ENCODE data around the gene ZNF211.
A peak's percentile ranks its signal among the peaks of the same experiment; 100 is the strongest.

The ZNF211 gene

DNA sequence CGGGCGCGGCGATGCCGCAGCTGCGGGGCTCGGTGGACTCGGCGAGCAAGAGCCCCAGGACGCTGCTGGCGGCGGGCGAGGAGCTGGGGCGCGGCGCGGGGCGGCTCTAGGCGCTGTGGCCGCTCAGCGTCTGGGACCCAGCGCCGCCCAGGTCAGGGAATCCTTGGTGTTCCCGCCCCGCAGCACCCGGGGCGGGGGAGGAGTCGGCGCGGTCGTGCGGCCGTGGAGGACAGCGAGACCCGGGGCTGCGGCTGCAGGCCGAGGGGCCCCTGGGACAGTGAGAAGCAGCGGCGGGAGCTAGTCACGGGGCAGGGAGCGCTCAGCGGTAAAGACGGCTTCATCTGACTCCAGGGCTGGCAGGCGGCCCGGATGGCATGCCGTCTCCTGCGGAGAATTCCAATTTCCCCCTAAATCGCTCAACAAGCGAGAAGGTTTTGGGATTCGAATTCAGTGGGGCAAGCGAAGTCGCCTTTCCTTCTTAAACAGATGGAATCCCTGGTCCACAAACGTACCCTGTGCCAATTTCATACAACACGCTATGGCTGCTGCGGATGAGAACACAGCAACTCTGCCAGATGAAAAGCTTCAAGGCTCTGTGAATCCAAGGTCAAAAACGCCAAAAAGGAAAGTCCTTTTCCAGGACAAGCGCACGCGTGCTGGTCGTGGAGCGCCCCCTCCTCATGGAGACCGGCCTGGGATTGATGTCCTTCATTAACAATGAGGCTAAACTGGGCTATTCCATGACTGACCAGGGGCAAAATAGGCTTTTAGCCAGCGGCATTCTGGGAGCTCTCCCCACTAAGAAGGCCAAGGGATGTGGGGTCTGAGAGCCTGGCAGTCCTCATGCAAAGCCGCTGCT lies 31.5 kb downstream of the ZNF211 start:
- H3K9ac ChIP-seq (ENCODE audit: low read length), result peak overlapping the region; percentile 75
- peak; percentile 76 for DNase-seq (ENCODE audit: low read depth)
- peaks cover 12% of the 10 kb centered on the region for H3K27me3 ChIP-seq (replicated peaks; ENCODE audit: control insufficient read depth, insufficient read depth, low read length)

DNA sequence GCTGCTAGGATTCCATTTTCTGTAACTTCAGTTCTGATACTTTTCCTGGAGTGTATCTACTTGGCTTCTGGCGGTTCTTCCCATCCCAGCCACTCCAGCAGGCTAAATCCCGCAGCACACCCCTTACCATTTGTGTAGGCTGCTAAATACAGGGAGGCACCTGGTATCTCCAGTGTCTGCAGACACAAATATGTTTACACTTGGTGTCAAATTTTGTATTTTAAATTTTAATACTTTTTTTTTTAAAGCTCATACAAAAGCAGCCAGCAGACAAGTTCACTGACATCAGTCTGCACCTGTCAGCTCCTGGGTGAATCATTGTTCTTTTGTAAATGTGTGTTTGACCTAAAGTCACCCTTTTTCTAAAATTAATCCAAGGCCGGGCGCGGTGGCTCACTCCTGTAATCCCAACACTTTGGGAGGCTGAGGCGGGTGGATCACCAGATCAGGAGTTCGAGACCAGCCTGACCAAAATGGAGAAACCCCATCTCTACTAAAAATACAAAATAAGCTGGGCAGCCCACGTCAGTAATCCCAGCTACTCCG lies 32.4 kb downstream of the ZNF211 start:
- H3K36me3 ChIP-seq (ENCODE audit: control insufficient read depth, insufficient read depth, low read length, severe bottlenecking), result no peaks in the 10 kb centered on the region
- no peak overlapping the region for H3K9ac ChIP-seq (ENCODE audit: low read length)
- no peaks in the 10 kb centered on the region for H3K9me3 ChIP-seq (ENCODE audit: control insufficient read depth, low read length)
- peaks cover 6% of the 10 kb centered on the region for H3K27me3 ChIP-seq (replicated peaks; ENCODE audit: control insufficient read depth, insufficient read depth, low read length)
- no peak for DNase-seq (ENCODE audit: low read depth)
- H3K4me1 ChIP-seq (ENCODE audit: control insufficient read depth, insufficient read depth, low read length), result peaks cover 9% of the 10 kb centered on the region
- H3K4me3 ChIP-seq (ENCODE audit: low read length), result no peak overlapping the region

More for the DNA sequence above, 31.5 kb downstream of the ZNF211 start:
- Histone ChIP-seq H3K4me1 (ENCODE audit: control insufficient read depth, insufficient read depth, low read length) (peaks cover 9% of the 10 kb centered on the region), H3K36me3 (ENCODE audit: control insufficient read depth, insufficient read depth, low read length, severe bottlenecking) (no peaks in the 10 kb centered on the region), H3K9me3 (ENCODE audit: control insufficient read depth, low read length) (no peaks in the 10 kb centered on the region), H3K4me3 (ENCODE audit: low read length) (peak overlapping the region; percentile 83)

DNA sequence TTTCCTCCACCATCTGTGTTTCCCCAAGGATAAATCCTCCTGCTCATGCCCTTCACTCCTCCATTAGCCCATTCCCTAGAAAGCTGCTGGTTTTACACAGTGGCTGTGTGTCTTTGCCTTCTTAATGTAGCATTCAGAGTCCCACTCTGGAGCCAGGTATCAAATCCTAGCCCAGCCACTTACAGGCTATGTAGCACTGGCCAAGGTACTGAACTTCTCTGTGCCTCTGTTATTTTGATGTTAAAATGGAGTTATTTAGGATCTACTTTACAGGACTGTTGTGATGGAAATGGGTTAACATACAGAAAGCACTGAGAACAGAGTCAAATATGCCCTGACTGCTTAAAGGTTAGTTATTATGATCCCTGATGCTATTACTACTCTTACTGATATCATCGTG lies 34.3 kb downstream of the ZNF211 start:
- Histone ChIP-seq H3K9ac (ENCODE audit: low read length) (no peak overlapping the region), H3K4me3 (ENCODE audit: low read length) (no peak overlapping the region), H3K4me1 (ENCODE audit: control insufficient read depth, insufficient read depth, low read length) (peaks cover 20% of the 10 kb centered on the region), H3K27me3 (replicated peaks; ENCODE audit: control insufficient read depth, insufficient read depth, low read length) (peaks cover 6% of the 10 kb centered on the region), H3K9me3 (ENCODE audit: control insufficient read depth, low read length) (no peaks in the 10 kb centered on the region), H3K36me3 (ENCODE audit: control insufficient read depth, insufficient read depth, low read length, severe bottlenecking) (no peaks in the 10 kb centered on the region)
- DNase-seq (ENCODE audit: low read depth), result no peak

DNA sequence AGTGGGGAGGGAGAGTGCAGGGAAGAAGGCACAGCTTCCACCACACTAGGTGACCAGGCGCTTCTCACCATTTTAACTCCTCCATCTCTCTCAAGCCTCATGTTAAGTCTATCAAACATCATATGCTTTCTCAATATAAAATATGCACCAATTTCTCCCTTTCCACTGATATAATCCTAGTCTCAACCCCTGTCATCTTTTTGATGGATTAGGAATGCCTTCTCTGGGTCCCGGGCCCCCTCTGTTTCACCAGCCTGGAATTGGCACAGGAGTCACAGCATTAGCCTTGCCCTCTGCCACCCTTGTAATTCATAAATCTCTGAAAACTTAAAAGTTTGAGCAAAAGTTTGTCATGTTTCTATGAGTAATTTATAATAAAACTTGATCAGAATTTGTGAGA lies 35.7 kb downstream of the ZNF211 start, which contains the start of gene ZSCAN4:
TSS of gene ZSCAN4 (plus strand) at position 301 of the 400 bp plus-strand sequence. CDS start 7,211 bp downstream, outside the sequence.
- H3K36me3 ChIP-seq (ENCODE audit: control insufficient read depth, insufficient read depth, low read length, severe bottlenecking), result no peaks in the 10 kb centered on the region
- no peaks in the 10 kb centered on the region for H3K9me3 ChIP-seq (ENCODE audit: control insufficient read depth, low read length)
- H3K4me1 ChIP-seq (ENCODE audit: control insufficient read depth, insufficient read depth, low read length), result peaks cover 20% of the 10 kb centered on the region
- H3K27me3 ChIP-seq (replicated peaks; ENCODE audit: control insufficient read depth, insufficient read depth, low read length), result peaks cover 6% of the 10 kb centered on the region
- no peak within 1 kb of the TSS for H3K4me3 ChIP-seq (ENCODE audit: low read length)
- no peak for DNase-seq (ENCODE audit: low read depth)
- no peak within 1 kb of the TSS for H3K9ac ChIP-seq (ENCODE audit: low read length)

DNA sequence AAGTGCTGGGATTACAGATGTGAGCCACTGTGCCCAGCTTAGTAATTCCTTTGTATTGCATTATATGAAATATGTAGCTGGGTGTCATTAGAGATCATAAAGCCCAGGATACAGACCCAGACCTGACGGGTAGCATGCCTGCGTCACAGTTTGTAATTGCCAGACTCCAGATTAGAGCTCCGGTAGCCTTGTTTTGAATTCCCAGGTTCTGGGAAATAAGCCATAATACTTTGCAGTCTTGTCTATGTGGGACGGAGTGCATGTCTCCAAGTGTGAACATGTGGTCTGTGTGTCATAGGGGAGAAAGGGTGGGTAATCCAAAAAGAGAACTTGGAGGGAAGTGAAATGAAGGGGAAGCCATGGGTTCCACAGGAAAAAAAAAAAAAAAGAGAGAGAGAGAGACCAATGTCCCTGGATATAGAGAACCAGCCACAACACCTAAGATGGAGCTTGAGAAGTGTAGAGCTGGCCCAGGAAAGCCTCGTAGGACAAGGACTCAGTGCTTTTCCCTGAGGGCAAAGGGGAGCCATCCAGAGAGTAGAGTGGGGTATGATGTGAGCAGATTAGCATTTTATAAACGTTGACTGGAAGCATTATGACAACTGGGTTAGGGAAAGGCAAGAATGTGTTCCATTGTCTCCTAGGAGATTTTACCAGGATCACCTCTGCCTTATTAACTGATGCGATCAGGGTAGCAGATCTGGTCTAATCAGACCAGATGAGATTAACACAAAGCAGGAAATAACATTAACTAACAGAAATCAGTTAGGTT lies 38.3 kb downstream of the ZNF211 start:
- H3K4me3 ChIP-seq (ENCODE audit: low read length), result no peak overlapping the region
- peaks cover 22% of the 10 kb centered on the region for H3K4me1 ChIP-seq (ENCODE audit: control insufficient read depth, insufficient read depth, low read length)
- no peaks in the 10 kb centered on the region for H3K36me3 ChIP-seq (ENCODE audit: control insufficient read depth, insufficient read depth, low read length, severe bottlenecking)
- no peak overlapping the region for H3K9ac ChIP-seq (ENCODE audit: low read length)
- no peaks in the 10 kb centered on the region for H3K9me3 ChIP-seq (ENCODE audit: control insufficient read depth, low read length)
- no peak for DNase-seq (ENCODE audit: low read depth)
- peaks cover 6% of the 10 kb centered on the region for H3K27me3 ChIP-seq (replicated peaks; ENCODE audit: control insufficient read depth, insufficient read depth, low read length)

DNA sequence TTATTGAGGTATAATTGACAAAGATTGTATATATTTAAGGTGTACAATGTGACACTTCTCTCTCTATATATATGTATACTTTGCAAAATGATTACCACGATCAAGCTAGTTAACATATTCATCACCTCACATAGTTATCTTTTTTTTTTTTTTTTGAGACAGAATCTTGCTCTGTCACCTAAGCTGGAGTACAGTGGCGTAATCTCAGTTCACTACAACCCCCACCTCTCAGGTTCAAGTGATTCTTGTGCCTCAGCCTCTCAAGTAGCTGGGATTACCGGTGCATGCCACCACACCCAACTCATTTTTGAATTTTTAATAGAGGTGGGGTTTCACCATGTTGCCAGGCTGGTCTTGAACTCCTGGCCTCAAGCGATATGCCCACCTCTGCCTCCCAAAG lies 39.5 kb downstream of the ZNF211 start:
- Histone ChIP-seq H3K36me3 (ENCODE audit: control insufficient read depth, insufficient read depth, low read length, severe bottlenecking) (no peaks in the 10 kb centered on the region), H3K4me1 (ENCODE audit: control insufficient read depth, insufficient read depth, low read length) (peaks cover 28% of the 10 kb centered on the region), H3K9ac (ENCODE audit: low read length) (no peak overlapping the region), H3K27me3 (replicated peaks; ENCODE audit: control insufficient read depth, insufficient read depth, low read length) (peaks cover 2% of the 10 kb centered on the region), H3K4me3 (ENCODE audit: low read length) (no peak overlapping the region), H3K9me3 (ENCODE audit: control insufficient read depth, low read length) (no peaks in the 10 kb centered on the region)
- DNase-seq (ENCODE audit: low read depth), result no peak

DNA sequence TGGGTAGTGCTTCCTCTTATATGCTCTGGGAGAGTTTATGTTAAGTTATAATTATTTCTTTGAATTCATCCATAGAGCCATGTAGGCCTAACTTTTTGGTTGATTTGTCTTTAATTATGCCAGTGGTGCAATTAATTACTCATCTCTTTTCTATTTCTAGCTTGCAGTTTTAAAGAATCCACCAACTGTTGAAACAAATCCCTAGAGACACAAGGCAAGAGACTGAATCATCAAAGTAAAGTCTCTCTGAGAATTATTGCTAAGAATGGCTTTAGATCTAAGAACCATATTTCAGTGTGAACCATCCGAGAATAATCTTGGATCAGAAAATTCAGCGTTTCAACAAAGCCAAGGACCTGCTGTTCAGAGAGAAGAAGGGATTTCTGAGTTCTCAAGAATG lies 42.9 kb downstream of the ZNF211 start:
- Histone ChIP-seq H3K36me3 (ENCODE audit: control insufficient read depth, insufficient read depth, low read length, severe bottlenecking) (no peaks in the 10 kb centered on the region), H3K4me1 (ENCODE audit: control insufficient read depth, insufficient read depth, low read length) (peaks cover 26% of the 10 kb centered on the region), H3K4me3 (ENCODE audit: low read length) (peak overlapping the region; percentile 6), H3K27me3 (replicated peaks; ENCODE audit: control insufficient read depth, insufficient read depth, low read length) (no peaks in the 10 kb centered on the region), H3K9me3 (ENCODE audit: control insufficient read depth, low read length) (no peaks in the 10 kb centered on the region), H3K9ac (ENCODE audit: low read length) (no peak overlapping the region)
- peak; percentile 54 for DNase-seq (ENCODE audit: low read depth)

DNA sequence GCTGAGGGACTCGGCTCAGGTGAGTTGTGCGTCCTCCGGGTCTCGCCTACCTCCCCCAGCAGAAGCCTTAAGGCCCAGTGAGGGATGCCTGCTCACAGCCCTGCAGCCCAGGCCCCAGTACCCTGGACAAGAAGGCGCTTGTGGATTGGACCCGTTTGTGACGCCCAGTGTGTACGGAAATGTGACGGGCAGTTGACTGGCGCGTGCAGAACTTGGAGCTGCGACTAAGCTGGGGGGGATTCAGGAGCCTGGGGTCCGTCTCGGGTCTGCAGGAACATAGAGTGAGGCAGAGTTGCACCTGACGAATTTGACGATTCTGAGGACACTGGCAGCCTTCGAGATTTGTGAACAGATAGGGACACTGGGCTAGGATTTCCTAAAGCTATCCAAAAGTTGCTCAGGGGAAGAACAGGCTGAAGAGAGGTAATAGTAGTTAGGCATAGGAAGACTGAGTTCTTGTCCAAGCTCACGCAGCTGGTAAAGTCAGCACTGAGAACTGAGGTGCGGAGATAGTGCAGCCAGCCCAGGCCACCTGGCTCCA lies 49.3 kb downstream of the ZNF211 start:
- H3K36me3 ChIP-seq (ENCODE audit: control insufficient read depth, insufficient read depth, low read length, severe bottlenecking), result peaks cover 34% of the 10 kb centered on the region
- peaks cover 31% of the 10 kb centered on the region for H3K9me3 ChIP-seq (ENCODE audit: control insufficient read depth, low read length)
- peak overlapping the region; percentile 99 for H3K4me3 ChIP-seq (ENCODE audit: low read length)

DNA sequence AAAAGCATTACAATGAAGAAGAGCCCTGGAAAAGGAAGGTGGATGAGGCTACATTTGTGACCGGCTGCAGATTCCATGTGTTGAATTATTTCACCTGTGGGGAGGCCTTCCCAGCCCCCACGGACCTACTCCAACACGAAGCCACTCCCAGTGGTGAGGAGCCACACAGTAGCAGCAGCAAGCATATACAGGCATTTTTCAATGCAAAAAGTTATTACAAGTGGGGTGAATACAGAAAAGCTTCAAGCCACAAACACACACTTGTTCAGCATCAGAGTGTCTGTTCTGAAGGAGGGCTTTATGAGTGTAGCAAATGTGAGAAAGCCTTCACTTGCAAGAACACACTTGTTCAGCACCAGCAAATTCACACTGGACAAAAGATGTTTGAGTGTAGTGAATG lies 53.8 kb downstream of the ZNF211 start:
- peak overlapping the region; percentile 38 for H3K4me3 ChIP-seq (ENCODE audit: low read length)
- peaks cover 65% of the 10 kb centered on the region for H3K9me3 ChIP-seq (ENCODE audit: control insufficient read depth, low read length)
- peaks cover 15% of the 10 kb centered on the region for H3K4me1 ChIP-seq (ENCODE audit: control insufficient read depth, insufficient read depth, low read length)
- H3K9ac ChIP-seq (ENCODE audit: low read length), result no peak overlapping the region
- H3K27me3 ChIP-seq (replicated peaks; ENCODE audit: control insufficient read depth, insufficient read depth, low read length), result no peaks in the 10 kb centered on the region
- no peak for DNase-seq (ENCODE audit: low read depth)
- H3K36me3 ChIP-seq (ENCODE audit: control insufficient read depth, insufficient read depth, low read length, severe bottlenecking), result peaks cover 46% of the 10 kb centered on the region

More for the DNA sequence above, 49.3 kb downstream of the ZNF211 start:
- no peak for DNase-seq (ENCODE audit: low read depth)
- Histone ChIP-seq H3K4me1 (ENCODE audit: control insufficient read depth, insufficient read depth, low read length) (peaks cover 15% of the 10 kb centered on the region), H3K9ac (ENCODE audit: low read length) (peak overlapping the region; percentile 92), H3K27me3 (replicated peaks; ENCODE audit: control insufficient read depth, insufficient read depth, low read length) (no peaks in the 10 kb centered on the region)

DNA sequence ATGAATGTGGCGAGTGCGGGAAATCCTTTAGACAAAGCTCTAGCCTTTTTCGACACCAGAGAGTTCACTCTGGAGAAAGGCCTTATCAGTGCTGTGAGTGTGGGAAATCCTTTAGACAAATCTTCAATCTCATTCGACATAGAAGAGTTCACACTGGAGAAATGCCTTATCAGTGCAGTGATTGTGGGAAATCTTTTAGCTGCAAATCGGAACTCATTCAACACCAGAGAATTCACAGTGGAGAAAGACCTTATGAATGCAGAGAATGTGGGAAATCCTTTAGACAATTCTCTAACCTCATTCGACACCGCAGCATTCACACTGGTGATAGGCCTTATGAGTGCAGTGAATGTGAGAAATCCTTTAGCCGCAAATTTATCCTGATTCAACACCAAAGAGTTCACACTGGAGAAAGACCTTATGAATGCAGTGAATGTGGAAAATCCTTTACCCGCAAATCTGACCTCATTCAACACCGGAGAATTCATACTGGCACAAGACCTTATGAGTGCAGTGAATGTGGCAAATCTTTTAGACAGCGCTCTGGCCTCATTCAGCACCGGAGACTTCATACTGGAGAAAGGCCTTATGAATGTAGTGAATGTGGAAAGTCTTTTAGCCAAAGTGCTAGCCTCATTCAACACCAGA lies 54.5 kb downstream of the ZNF211 start:
- peaks cover 13% of the 10 kb centered on the region for H3K4me1 ChIP-seq (ENCODE audit: control insufficient read depth, insufficient read depth, low read length)
- no peak for DNase-seq (ENCODE audit: low read depth)
- H3K4me3 ChIP-seq (ENCODE audit: low read length), result peak overlapping the region; percentile 59
- H3K9me3 ChIP-seq (ENCODE audit: control insufficient read depth, low read length), result peaks cover 65% of the 10 kb centered on the region
- no peak overlapping the region for H3K9ac ChIP-seq (ENCODE audit: low read length)
- H3K27me3 ChIP-seq (replicated peaks; ENCODE audit: control insufficient read depth, insufficient read depth, low read length), result no peaks in the 10 kb centered on the region
- H3K36me3 ChIP-seq (ENCODE audit: control insufficient read depth, insufficient read depth, low read length, severe bottlenecking), result peaks cover 46% of the 10 kb centered on the region

All from adipocyte (in vitro differentiated cells).